GM18858 (cell line): Measurements from ENCODE around the gene TAB3.
A peak's percentile ranks its signal among the peaks of the same experiment; 100 is the strongest.
"Not testable (repeated sequence)": the region's sequence is repeated elsewhere in the genome, so short reads cannot be mapped to it uniquely, and the experiment has no call there.

ENCODE experiments used
- ATAC-seq: cut with Tn5 transposase; IDR thresholded peaks from one replicate; pipeline ENCODE4 v1.9.1; 2021; ENCODE audit not compliant: unreplicated experiment

TAB3 gene

GRCh38 chrX:30822068-30822681 is 66.9 kb downstream of the TAB3 start:
- peak; percentile 69 for ATAC-seq

- ATAC-seq, result no peak
Observed at GRCh38 chrX:30821116-30821515, 67.9 kb downstream of the TAB3 start.

GRCh38 chrX:30819080-30819479 is 70.0 kb downstream of the TAB3 start:
- peak; percentile 29 for ATAC-seq

GRCh38 chrX:30816079-30816478 is 73.0 kb downstream of the TAB3 start:
- ATAC-seq, result no peak

GRCh38 chrX:30814978-30815377 is 74.1 kb downstream of the TAB3 start:
- ATAC-seq, result peak; percentile 38

- peak; percentile 98 for ATAC-seq
Observed at GRCh38 chrX:30812326-30812725, 76.7 kb downstream of the TAB3 start.

- ATAC-seq, result no peak
Observed at GRCh38 chrX:30806187-30806728, 82.8 kb downstream of the TAB3 start.

- ATAC-seq, result no peak
Observed at GRCh38 chrX:30804462-30804861, 84.6 kb downstream of the TAB3 start.

GRCh38 chrX:30800901-30801300 is 88.2 kb downstream of the TAB3 start:
- no peak for ATAC-seq

- ATAC-seq, result no peak
Observed at GRCh38 chrX:30799327-30799726, 89.7 kb downstream of the TAB3 start.

GRCh38 chrX:30798810-30799209 is 90.2 kb downstream of the TAB3 start:
- ATAC-seq, result no peak

- ATAC-seq, result not testable (repeated sequence)
Observed at GRCh38 chrX:30797301-30797700, 91.8 kb downstream of the TAB3 start.

GRCh38 chrX:30795981-30796958 is 92.8 kb downstream of the TAB3 start:
- ATAC-seq, result no peak

GRCh38 chrX:30794497-30794896 is 94.6 kb downstream of the TAB3 start:
- ATAC-seq, result no peak

- no peak for ATAC-seq
Observed at GRCh38 chrX:30793767-30794103, 95.3 kb downstream of the TAB3 start.

- ATAC-seq, result no peak
Observed at GRCh38 chrX:30793075-30793766, 95.8 kb downstream of the TAB3 start.

- ATAC-seq, result no peak
Observed at GRCh38 chrX:30791296-30792278, 97.5 kb downstream of the TAB3 start.

GRCh38 chrX:30787012-30787411 is 102.0 kb downstream of the TAB3 start:
- ATAC-seq, result no peak

- ATAC-seq, result no peak
Observed at GRCh38 chrX:30786374-30786773, 102.7 kb downstream of the TAB3 start.

- no peak for ATAC-seq
Observed at GRCh38 chrX:30781711-30782444, 107.2 kb downstream of the TAB3 start.
